Effector CD8-positive, alpha-beta T cell (primary cell): ENCODE results near the gene TLR10.
"Not testable (repeated sequence)": the region's sequence is repeated elsewhere in the genome, so short reads cannot be mapped to it uniquely, and the experiment has no call there.

Experiments
- DNase-seq: peaks from one replicate; lab custom pipeline; 2025; lab: John Stamatoyannopoulos, UW
- total RNA-seq, 4 experiments: gene quantifications; one replicate each; lab custom pipeline; 2026; lab: John Stamatoyannopoulos, UW

Gene TLR10, protein sequence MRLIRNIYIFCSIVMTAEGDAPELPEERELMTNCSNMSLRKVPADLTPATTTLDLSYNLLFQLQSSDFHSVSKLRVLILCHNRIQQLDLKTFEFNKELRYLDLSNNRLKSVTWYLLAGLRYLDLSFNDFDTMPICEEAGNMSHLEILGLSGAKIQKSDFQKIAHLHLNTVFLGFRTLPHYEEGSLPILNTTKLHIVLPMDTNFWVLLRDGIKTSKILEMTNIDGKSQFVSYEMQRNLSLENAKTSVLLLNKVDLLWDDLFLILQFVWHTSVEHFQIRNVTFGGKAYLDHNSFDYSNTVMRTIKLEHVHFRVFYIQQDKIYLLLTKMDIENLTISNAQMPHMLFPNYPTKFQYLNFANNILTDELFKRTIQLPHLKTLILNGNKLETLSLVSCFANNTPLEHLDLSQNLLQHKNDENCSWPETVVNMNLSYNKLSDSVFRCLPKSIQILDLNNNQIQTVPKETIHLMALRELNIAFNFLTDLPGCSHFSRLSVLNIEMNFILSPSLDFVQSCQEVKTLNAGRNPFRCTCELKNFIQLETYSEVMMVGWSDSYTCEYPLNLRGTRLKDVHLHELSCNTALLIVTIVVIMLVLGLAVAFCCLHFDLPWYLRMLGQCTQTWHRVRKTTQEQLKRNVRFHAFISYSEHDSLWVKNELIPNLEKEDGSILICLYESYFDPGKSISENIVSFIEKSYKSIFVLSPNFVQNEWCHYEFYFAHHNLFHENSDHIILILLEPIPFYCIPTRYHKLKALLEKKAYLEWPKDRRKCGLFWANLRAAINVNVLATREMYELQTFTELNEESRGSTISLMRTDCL
- 0 reads per million in 4 experiments for total RNA-seq

GRCh38 chr4:38782452-38783108, at the start of gene TLR10:
TSS of gene TLR10 (minus strand) at chr4:38782990. CDS start at chr4:38775590, 7,400 bp downstream.
- DNase-seq = no peak

DNA sequence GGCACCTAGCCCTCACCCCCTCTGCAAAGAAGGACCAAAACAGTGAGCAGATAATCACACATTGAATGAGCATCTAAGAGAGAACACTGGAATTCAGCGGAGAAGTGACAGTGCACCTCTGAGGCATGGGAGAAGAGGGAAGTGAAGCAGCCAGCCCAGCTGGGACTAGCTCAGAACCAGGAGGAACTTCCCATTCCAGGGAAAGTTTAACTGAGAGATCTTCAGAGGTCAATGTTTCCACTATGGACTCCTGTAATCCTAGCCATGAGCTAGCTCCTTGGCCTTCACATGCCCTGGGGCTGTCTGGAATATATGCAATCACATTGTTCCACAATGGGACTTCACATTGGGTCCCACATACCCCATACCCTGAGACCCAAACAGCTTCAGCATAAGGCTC, 49.4 kb upstream of the TLR10 start:
- DNase-seq = no peak

DNA sequence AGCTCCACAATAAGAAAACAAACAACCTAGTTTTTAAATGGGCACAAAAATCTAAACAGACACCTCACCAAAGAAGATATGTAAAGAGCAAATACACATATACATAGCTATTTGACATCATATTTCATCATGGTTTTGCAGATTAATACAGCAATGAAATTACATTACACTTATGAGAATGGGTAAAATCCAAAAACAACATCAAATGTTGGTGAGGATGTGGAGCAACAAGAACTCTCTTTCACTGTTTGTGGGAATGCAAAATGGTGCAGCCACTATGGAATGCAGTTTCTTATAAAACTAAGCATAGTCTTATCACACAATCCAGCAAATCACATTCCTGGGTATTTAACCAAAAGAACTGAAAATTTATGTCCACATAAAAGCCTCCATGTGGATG, 48.9 kb upstream of the TLR10 start:
- no peak for DNase-seq

DNA sequence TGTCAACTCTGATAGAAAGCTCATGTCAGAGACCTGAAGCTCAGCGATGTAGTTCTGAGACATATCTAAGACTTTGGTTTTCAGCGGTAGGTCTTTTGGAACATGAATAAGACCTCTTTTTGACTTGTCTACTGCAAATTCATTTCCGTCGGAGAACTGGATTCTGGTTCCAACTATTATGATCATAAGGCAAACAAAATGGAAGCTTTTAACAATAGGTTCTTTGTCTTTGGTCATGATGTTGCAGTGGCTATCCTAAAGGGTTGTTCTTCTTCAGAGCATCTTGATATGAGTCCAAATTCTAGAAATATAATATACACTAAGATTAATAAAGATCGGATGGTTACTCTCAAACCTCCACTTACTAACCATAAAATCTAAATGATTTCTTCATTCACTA, 46.4 kb upstream of the TLR10 start:
- no peak for DNase-seq

- DNase-seq = no peak
Measured at GRCh38 chr4:38823766-38824165, 41.0 kb upstream of the TLR10 start.

GRCh38 chr4:38822748-38823303, 40.0 kb upstream of the TLR10 start:
- DNase-seq = no peak

DNA sequence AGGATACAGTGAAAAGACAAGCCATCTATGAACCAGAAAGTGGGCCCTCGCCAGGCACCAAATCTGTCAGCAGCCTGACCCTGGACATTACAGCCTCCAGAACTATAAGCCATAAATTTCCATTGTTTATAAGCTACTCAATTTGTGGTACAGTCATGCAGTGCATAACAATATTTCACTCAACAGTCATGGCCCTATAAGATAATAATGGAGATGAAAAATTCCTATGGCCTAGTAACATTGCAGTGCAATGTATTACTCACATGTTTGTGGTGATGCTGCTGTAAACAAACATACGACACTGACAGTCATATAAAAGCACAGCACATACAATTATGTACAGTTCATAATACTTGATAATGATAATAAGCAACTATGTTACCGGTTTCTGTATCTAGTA, 38.9 kb upstream of the TLR10 start:
- no peak for DNase-seq

GRCh38 chr4:38820329-38821061, 37.7 kb upstream of the TLR10 start:
- no peak for DNase-seq

DNA sequence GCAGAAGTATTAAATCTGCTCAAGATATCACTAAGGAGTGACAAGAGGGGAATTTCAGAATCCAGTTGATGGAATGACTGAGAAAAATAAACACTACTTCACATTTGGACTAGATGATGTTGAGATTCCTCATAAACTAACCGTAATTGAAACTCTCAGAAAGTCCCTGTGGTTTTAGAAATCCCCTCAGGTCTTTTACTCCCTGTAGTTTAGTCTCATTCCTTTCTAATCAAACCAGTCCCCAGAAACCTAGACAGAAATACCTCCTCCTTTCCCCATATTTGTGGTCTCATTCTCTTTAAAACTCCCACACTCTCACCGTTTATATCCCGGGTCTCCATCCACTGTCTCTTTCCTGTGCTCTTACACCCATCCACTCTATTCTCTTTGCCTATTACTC, 36.8 kb upstream of the TLR10 start:
- DNase-seq = no peak

DNA sequence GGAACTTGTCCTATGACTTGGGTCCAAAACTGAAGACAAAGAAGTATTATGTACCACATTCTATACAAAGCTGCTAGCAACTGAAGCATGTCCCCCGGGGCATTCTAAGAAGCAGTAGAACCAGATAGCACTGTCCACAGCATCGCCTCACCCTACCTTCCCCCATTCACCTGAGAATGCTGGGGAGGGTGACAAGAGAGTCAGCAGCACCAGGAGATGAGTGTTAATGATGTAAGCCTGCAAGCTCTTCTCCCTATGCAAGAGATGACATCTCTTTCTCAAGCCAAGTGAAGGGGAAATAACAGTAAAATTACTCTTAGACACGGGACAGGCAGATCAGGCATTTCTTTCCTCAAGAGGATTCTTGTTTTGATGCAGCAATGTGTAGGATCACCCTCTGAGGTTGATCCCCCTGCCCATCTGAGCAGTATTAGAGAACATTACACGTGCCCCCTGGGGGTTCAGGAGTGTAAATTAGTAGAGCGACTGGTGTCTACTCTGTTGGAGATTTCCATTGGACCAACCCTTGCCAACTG, 35.7 kb upstream of the TLR10 start:
- DNase-seq = no peak

DNA sequence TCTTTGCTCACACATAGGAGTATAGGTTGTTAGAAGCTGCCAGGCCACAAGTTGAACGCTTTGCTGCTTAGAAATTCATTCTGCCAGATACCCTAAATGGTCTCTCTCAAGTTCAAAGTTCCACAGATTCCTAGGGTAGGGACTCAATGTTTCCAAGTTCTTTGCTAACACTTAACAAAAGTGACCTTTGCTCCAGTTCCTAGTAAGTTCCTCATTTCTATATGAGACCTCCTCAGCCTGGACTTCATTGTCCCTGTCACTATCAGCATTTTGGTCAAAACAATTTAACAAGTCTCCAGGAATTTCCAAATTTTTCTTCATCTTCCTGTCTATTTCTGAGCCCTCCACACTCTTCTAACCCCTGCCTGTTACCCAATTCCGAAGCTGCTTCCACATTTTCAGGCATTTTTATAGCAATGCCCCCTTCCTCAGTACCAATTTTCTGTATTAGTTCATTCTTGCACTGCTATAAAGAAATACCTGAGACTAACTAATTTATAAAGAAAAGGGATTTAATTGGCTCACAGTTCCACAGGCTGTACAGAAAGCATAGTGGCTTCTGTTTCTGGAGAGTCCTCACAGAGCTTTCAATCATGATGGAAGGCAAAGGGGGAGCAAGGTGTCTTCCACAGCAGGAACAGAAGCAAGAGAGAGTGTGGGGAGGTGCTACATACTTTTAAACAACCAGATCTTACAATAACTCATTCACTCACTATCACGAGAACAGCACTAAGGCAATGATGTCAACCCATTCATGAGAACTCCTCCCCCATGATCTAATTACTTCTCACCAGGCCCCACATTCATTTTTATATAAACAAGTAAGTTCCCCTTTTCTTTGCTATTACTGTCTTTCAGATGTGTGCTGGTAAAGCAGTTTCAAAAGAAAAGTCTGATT, 33.3 kb upstream of the TLR10 start:
- DNase-seq = no peak

GRCh38 chr4:38814386-38814785, 31.6 kb upstream of the TLR10 start:
- DNase-seq = no peak

- no peak for DNase-seq
Measured at GRCh38 chr4:38811297-38811696, 28.5 kb upstream of the TLR10 start.

DNA sequence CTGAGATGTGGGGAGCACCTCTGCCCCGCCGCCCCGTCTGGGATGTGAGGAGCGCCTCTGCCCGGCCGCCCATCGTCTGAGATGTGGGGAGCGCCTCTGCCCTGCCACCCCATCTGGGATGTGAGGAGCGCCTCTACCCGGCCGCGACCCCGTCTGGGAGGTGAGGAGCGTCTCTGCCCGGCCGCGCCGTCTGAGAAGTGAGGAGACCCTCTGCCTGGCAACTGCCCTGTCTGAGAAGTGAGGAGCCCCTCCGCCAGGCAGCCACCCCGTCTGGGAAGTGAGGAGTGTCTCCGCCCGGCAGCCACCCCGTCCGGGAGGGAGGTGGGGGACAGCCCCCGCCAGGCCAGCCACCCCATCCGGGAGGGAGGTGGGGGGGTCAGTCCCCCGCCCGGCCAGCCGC, 24.7 kb upstream of the TLR10 start:
- not testable (repeated sequence) for DNase-seq

DNA sequence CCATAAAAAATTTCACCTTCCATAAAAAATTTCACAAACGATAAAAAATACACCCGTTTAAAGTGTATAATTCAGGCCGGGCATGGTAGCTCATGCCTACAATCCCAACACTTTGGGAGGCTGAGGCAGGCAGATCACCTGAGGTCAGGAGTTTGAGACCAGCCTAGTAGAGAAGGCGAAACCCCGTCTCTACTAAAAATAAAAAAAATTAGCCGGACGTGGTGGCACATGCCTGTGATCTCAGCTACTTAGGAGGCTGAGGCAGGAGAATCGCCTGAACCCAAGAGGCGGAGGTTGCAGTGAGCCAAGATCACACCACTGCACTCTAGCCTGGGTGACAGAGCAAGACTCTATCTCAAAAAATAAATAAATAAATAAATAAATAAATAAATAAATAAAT, 23.5 kb upstream of the TLR10 start:
- not testable (repeated sequence) for DNase-seq

DNA sequence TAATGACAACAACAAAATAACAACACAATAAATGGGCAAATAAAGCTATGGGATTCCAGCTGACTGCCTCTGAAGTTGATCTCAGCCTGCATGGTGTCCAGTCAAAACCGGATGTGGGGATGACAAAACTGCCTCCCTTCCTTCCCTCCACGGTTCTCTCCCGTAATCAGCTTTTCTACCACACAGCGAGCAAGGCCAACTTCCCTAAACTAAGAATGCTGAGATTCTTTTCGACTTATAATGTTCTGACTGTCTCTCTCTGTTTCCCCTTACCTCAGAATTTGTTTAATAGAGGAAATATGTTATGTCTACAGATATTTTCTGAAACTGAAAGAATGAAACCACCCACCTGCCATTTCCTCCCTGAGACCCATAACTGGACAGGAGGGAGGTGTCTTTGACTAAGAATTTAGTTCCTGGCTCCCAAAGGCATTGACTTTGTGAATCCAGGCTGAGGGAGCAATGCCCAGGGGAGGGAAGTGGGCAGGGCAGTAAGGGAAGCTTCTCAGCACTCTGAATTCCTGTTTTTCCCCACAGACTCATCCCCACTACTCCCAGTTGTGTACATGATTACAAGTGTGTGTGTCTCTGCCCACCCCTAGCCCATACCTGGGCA, 22.8 kb upstream of the TLR10 start:
- DNase-seq = no peak

DNA sequence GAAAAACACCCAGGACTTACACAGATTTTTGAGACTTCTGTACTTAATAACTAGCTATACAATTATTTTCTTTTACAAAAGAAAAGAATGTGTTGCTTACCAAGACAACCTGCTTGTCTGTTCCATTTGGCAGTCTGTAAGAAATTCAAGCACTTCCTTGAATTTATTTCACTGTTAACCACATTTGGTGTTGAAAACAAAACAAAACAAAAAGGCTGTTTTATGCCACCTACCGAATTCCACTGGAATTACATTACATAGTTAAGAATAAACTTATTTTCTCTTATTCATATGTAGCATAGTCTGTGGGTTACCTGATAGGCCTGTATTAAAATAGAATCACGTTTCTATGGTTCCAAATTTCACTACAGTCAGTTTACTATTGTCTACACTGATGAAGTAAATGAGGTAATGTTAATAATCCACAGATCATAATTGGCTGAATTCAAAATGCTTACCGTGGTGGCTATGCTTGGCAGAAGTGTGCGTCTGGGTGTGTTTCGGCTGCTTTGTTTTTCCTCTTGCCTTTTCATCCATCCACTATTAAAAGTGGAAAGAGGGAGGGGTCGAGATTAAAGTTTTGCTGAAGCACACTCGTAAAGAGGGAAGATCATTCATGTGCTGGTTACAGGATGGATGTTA, 22.0 kb upstream of the TLR10 start, which contains the start of gene TLR1:
TSS of gene TLR1 (minus strand) at position 138 of the 642 bp plus-strand sequence. CDS start 5,960 bp downstream, outside the sequence.
- no peak for DNase-seq

DNA sequence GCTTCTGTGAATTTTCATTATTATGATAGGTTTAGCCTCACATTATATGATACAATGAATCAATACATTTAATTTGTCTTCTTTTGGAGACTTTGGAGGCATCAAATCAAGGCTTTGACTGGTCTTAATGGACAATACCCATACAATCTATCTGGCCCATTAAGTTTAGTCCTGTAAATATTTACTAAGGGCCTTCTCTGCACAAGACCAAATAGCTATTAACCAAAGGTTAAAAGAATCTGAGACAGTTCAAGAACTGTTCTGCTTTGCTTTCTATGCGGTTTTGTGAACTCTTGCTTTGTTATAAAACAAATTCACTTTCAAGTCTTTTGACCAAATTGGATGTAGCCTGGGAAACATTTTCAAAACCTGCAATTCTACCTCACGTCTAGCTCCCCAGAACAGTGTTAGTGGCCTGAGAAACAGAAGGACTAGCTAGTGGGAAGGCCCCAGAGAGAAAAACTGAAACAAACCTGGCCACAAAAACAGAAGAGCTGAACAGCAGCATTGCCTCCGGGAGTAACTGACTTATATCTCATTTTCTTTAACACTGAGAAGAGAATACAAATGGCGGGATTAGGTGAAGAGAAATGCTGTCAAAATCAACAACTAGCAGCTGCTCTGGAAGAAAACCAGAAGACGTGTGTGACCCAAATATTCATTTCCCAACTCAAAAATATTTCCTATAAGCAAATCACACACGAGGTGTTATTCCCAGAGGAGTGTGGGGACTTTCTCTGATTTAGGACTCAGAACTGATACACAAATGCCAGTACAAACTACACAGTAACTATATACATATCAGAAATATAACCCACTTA, 21.3 kb upstream of the TLR10 start:
- DNase-seq = no peak
